ENCODE data around the gene AOPEP. TPM values are rescaled to one million over a fixed set of nuclear protein-coding genes. Genes with fewer than 3 reads are reported as not detected.

AOPEP gene
- total and polyA plus RNA-seq, 4 donors: 29.0 to 121 (median 60.0) TPM

DNA sequence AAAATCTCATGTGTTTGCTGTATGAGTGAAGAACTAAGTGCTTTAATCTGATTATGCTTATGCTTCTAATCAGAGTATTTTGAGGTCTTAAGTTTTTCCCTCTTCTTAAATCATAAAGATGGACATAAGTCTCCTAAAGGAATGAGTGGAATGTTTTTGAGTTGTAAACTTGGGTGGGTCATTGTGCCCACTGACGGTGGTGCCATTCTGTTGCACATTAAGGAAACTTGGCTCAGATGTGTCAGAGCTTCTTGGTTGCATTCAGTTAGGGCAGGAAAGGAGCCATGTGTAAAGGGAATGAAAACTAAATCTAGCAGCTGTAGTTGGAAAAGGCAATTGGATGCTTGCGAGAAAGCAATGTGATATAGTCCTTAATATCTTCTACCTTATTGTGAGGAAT is 334.4 kb downstream of the AOPEP start:
- Histone ChIP-seq H3K27me3 (ENCODE audit: control insufficient read depth in 3 of 3, insufficient read depth in 3 of 3, low read length in 2 of 3) (no peaks in the 10 kb centered on the region), H3K27ac (ENCODE audit: low read depth in 1 of 2, low read length in 1 of 2) (no peak overlapping the region), H3K4me3 (no peak overlapping the region), H3K9ac (ENCODE audit: insufficient read depth in 1 of 2, low read length in 2 of 2) (no peak overlapping the region), H3K36me3 (ENCODE audit: control insufficient read depth in 4 of 4, insufficient read depth in 4 of 4, low read length in 4 of 4) (peaks cover 11 to 24% (median 19%) of the 10 kb centered on the region in 4 donors), H3K9me3 (ENCODE audit: control insufficient read depth in 4 of 4, insufficient read depth in 3 of 4, low read length in 3 of 4) (no peaks in the 10 kb centered on the region), H3K4me1 (ENCODE audit: control insufficient read depth in 5 of 5, insufficient read depth in 5 of 5, low read length in 5 of 5) (peaks cover 28 to 51% (median 35%) of the 10 kb centered on the region in 5 donors)
- TF ChIP-seq, protein P1, sequence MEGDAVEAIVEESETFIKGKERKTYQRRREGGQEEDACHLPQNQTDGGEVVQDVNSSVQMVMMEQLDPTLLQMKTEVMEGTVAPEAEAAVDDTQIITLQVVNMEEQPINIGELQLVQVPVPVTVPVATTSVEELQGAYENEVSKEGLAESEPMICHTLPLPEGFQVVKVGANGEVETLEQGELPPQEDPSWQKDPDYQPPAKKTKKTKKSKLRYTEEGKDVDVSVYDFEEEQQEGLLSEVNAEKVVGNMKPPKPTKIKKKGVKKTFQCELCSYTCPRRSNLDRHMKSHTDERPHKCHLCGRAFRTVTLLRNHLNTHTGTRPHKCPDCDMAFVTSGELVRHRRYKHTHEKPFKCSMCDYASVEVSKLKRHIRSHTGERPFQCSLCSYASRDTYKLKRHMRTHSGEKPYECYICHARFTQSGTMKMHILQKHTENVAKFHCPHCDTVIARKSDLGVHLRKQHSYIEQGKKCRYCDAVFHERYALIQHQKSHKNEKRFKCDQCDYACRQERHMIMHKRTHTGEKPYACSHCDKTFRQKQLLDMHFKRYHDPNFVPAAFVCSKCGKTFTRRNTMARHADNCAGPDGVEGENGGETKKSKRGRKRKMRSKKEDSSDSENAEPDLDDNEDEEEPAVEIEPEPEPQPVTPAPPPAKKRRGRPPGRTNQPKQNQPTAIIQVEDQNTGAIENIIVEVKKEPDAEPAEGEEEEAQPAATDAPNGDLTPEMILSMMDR (IDR thresholded peaks at IDR 0.05; ENCODE audit: control extremely low read depth, extremely low read depth): no peak
- no peak for DNase-seq
- WGBS, 2 donors: 70 to 75% methylated on average over 2 of the region's 2 CpGs
- no peak for ATAC-seq (ENCODE audit: insufficient read depth, low FRiP score)

- no peaks in the 10 kb centered on the region for H3K27me3 ChIP-seq (ENCODE audit: control insufficient read depth in 3 of 3, insufficient read depth in 3 of 3, low read length in 2 of 3)
- ATAC-seq (ENCODE audit: insufficient read depth, low FRiP score) (no peak), DNase-seq (peak in 1 of 3 donors; percentile 51)
- H3K4me3 ChIP-seq: no peak overlapping the region
- H3K4me1 ChIP-seq (ENCODE audit: control insufficient read depth in 5 of 5, insufficient read depth in 5 of 5, low read length in 5 of 5): peaks cover 24 to 40% (median 31%) of the 10 kb centered on the region in 5 donors
- no peak overlapping the region for H3K9ac ChIP-seq (ENCODE audit: insufficient read depth in 1 of 2, low read length in 2 of 2)
- WGBS, 2 donors: 69 to 76% methylated on average over 13 of the region's 13 CpGs
- H3K9me3 ChIP-seq (ENCODE audit: control insufficient read depth in 4 of 4, insufficient read depth in 3 of 4, low read length in 3 of 4): no peaks in the 10 kb centered on the region
- H3K27ac ChIP-seq (ENCODE audit: low read depth in 1 of 2, low read length in 1 of 2): peak overlapping the region; percentile 37 to 46
- peaks cover 11 to 31% (median 21%) of the 10 kb centered on the region in 4 donors for H3K36me3 ChIP-seq (ENCODE audit: control insufficient read depth in 4 of 4, insufficient read depth in 4 of 4, low read length in 4 of 4)
- TF ChIP-seq, protein P1 (IDR thresholded peaks at IDR 0.05; ENCODE audit: control extremely low read depth, extremely low read depth): no peak
These were observed 335.6 kb downstream of the AOPEP start for GRCh38 chr9:95061916-95062595.

DNA sequence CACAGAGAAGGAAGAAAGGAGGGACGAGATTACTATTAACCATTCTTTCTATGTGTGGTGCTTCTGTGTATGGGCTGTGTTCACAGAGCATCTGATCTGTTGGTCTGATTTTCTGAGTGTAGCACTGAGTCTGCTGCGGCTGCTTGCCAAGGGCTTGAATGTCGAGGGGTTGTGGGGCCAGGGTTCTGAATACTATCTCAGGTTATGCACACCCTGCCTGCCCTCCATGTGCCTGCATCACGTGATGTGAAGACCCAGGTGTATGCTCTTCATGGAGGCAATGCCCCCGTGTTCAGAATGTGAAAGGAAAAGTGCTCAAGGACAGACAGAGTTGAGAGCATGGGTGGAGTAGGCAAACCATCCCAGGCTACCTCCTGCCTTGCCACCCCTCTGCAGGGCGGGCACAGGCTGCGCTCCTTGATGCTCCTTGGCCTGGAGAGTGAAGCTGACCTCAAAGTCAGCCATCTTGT is 336.1 kb downstream of the AOPEP start:
- Histone ChIP-seq H3K9me3 (ENCODE audit: control insufficient read depth in 4 of 4, insufficient read depth in 3 of 4, low read length in 3 of 4) (no peaks in the 10 kb centered on the region), H3K4me1 (ENCODE audit: control insufficient read depth in 5 of 5, insufficient read depth in 5 of 5, low read length in 5 of 5) (peaks cover 18 to 34% (median 27%) of the 10 kb centered on the region in 5 donors), H3K4me3 (no peak overlapping the region), H3K9ac (ENCODE audit: insufficient read depth in 1 of 2, low read length in 2 of 2) (no peak overlapping the region), H3K27ac (ENCODE audit: low read depth in 1 of 2, low read length in 1 of 2) (peak overlapping the region in 1 of 2 donors; percentile 49), H3K27me3 (ENCODE audit: control insufficient read depth in 3 of 3, insufficient read depth in 3 of 3, low read length in 2 of 3) (no peaks in the 10 kb centered on the region), H3K36me3 (ENCODE audit: control insufficient read depth in 4 of 4, insufficient read depth in 4 of 4, low read length in 4 of 4) (peaks cover 11 to 34% (median 21%) of the 10 kb centered on the region in 4 donors)
- 80% methylated on average over 7 of the region's 7 CpGs for WGBS, 2 donors
- TF ChIP-seq, protein P1 (IDR thresholded peaks at IDR 0.05; ENCODE audit: control extremely low read depth, extremely low read depth): no peak
- DNase-seq: no peak
- no peak for ATAC-seq (ENCODE audit: insufficient read depth, low FRiP score)
